Stimulated activated CD4-positive, alpha-beta T cell treated with anti-CD3 and anti-CD28 coated beads, Interleukin-15, amount 100 ng/mL, for 1 hour (primary cell): ENCODE measurements around the gene UQCC2.
A peak's percentile ranks its signal among the peaks of the same experiment; 100 is the strongest.

ENCODE experiments used
- DNase-seq, 2 donors: peaks; one replicate each; pipeline ENCODE4 v3.0.0-alpha.2; 2020; ENCODE audit warnings: low read depth in 1 of 2, low spot score in 1 of 2

The UQCC2 gene

DNA sequence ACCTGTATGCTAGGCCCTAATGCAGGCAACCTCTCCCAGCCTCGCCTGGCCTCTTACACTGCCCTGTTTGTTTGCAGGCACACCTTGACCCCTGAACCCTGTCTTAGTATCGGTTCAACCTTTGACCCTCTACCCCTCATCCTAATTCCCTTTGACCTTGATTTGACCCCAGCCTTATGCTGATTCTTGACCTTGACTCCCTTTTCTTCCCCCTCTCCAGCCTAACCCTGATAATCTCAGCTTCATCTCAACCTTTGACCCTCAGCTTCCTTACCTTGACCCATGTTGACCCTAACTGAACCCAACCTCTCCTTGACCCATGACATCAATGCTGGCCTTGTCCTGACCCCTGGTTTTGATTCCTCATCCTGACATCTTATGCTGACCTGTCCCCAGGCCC lies 33.8 kb downstream of the UQCC2 start:
- no peak for DNase-seq

DNA sequence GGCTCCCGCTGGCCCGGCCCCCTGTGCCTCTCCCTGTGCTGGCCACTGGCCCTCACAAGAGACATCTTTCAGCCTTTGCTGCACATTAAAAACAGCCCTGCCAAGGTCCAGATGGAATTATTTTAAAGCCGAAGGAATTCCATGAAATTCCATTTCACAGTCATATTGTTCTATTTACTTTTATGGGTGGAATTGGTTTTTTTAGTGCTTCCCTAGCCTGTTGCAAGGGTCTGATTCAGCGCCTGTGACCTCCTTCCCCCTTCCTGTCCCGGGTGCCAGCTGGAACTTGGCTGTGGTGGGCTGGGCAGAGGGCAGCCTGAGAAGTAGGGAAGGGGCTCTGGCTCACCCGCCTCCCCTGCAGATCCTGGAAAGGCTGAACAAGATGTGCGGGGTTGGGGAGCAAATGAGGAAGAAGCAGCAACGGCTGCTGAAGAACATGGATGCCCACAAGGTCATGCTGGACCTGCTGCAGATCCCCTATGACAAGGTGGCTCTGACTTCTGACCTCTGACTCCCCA lies 34.3 kb downstream of the UQCC2 start:
- no peak for DNase-seq

DNA sequence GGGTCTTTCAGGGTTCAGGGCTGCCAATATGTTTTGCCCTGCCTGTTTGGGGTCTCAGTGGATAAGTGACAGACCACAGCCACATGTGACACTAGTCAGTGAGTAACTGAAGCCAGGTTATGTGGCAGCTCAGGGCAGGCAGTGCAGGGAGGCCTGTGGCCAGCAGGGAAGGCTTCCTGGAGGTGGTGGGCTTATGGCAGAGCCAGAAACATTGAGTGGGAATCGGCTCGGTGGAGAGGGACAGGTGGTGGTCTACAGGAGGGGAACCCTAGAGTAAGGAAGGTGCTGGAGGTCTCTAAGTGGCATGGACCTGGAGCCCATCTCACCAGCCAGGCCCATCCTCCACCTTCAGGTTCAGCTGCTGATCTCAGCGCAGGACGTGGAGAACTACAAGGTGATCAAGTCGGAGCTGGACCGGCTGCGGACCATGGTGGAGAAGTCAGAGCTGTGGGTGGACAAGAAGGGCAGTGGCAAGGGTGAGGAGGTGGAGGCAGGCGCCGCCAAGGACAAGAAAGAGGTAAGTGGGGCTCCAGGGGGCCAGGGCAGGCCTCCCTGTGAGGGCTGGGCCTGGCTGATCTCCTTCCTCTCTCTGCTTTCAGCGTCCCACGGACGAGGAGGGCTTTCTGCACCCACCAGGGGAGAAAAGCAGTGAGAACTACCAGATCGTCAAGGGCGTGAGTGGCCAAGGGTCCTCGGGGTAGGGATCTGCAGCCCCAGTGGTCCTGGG lies 34.9 kb downstream of the UQCC2 start:
- DNase-seq: no peak

DNA sequence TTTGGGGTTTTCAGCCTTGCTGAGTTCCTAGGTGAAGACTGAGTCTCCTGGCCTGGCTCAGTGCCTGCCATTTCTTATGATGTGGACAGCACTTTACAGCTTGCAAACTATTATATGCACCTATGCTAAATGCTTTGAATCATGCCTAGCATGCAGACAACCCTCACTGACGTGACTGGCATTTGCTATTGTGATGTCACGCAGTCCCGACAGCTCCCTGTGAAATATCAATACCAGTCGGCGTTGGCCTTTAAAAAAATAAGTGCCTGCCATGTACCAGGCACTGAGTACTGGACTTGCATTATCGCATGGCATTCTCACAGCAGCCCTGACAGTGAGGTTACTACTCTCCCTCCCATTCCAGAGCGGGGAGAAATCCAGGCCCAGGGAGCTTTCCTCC lies 35.5 kb downstream of the UQCC2 start:
- no peak for DNase-seq

DNA sequence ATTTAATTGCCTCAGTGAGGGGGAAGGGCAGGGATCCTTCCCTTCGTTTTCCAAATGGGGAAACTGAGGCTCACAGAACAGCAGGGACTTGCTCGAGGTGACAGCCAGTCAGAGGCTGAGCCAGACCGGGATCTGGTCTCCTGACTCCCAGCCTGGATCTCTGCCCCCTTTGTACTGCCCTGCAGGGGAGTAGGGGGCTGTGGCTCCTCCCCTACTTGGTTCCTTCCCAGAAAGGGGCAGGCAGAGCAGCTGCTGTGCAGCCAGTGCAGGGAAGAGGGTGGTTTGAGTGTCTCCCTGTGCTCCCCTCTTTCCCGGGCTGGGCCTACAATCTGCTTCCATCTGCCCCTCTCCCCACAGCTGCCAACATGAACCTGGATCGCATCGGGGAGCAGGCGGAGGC lies 37.6 kb downstream of the UQCC2 start:
- no peak for DNase-seq

DNA sequence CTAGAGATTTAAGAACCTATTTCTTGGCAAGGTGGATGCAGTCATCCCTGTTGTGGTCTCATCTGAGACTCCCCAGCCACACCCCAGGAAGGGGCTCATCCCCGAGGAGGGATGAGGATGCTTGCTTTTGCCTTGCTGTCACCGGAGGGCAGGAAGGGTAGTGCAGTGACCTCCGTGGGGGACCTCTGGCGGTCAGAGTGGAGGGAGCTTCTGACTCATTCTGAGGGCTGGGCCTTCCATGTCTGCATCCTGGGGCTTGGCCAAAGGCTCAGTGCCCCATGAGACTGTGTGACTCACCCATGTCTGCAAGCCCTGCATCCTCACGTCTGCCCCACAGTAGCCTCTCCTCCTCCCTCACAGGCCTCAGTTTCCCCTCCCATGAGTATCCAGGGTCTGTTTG lies 38.7 kb downstream of the UQCC2 start:
- DNase-seq: no peak

DNA sequence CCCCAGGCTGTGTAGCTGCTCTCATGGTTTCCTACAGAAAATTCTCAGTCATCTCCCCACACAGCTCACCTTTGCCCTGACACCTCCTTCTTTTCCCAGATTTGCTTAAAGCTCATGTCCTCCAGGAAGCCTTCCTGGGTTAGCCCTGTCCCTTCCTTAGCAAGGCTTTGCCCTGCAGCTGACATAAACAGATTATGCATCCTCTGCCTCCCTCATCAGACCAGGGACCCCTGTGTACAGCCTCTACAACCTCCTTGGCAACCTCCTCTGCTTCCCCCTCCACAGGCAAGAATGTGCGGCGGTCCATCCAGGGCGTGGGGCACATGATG lies 39.8 kb downstream of the UQCC2 start:
- DNase-seq: no peak

DNA sequence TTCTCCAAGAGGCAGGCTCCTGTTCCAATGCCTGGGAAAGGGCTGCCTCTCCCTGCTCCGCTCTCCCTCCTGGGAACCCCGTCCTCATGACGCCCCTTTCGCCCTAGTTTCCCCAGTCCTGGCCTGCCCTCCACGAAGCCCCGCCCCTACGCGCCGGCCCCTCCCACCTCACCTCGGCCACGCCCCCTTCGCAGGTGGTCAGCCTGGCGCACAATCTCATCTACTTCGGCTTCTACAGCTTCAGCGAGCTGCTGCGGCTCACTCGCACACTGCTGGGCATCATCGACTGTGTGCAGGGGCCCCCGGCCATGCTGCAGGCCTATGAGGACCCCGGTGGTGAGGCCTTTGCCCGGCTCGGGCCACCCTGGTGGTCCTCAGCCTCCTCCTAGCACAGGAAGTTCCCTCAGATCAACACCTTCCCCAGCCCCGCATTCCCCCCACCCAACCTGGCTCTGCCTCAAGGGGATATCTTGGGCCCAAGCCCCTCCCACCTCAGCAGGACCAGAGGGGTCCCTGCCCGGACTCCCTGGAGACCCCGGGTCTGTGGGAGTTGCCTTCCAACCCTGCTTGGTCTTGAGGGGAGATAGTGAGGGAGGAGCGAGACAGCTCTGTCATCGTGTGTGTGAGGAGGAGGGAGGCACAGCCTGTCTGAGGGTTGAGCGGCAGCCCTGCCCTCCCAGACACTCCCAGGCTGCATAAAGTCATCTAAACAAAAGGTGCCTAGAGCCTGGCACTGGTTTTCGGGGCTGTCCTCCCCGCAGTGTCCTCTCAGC lies 40.3 kb downstream of the UQCC2 start:
- no peak for DNase-seq

DNA sequence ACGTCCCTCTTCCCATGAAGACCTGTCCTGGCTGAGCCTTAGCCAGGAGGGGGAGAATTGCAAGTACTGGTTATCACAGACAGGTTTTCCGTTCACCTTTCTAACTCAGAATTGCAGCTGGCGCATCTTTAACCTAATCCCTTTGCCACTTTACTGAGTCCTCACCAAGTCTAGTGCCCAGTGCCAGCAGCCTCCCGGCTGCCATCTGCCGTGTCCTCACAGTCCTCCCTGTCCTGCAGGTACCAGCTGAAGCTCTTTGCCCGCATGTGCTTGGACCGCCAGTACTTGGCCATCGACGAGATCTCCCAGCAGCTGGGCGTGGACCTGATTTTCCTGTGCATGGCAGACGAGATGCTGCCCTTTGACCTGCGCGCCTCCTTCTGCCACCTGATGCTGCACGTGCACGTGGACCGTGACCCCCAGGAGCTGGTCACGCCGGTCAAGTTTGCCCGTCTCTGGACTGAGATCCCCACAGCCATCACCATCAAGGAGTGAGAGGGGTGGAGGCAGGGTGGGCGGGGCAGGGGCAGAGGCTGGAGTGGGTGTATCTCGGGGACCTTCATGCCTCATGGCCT lies 41.3 kb downstream of the UQCC2 start:
- no peak for DNase-seq

DNA sequence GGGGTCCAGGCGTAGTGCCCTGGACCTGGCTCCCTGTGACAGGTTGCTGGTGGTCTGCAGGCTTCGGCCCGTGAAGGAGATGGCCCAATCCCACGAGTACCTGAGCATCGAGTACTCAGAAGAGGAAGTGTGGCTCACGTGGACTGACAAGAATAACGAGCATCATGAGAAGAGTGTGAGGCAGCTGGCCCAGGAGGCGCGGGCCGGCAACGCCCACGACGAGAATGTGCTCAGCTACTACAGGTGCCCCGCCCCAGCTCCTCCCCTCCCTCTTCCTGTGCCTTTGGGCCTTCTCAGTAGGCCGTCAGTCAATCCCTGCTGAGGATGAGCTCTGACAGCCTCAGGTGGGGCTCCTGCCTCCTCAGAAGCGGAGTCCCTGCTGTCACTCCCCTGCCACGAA lies 42.6 kb downstream of the UQCC2 start:
- DNase-seq: peak; percentile 26 to 54

DNA sequence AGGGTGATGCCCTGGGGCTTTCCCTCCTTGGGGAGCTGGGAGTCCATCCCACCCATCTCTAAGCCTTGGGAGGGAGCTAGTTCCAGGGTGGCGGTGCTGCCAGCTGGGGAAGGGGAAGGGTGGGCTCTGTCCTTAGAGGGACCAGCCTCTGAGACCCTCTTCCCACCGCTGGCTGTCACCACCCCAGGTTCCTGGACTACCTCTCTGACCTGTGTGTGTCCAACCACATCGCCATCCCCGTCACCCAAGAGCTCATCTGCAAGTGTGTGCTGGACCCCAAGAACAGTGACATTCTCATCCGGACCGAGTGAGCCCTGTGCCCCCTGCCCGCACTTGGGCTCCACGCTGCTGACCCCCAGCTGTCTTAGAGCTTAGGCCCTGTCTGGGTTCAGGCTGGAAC lies 43.2 kb downstream of the UQCC2 start:
- no peak for DNase-seq

DNA sequence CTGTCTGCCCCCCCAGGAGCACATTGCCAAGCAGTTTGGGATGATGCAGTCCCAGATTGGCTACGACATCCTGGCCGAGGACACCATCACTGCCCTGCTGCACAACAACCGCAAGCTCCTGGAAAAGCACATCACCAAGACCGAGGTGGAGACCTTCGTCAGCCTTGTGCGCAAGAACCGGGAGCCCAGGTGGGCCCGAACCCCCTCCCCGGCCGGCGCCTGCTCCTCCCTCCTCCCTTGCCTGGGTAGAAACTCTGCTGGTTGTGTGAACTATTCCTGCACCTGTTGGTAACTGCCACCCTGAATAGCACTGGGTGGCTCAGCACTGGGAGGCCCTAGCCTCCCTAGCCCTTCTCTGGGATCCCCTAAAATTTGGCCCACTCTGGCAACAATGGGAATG lies 43.7 kb downstream of the UQCC2 start:
- no peak for DNase-seq

DNA sequence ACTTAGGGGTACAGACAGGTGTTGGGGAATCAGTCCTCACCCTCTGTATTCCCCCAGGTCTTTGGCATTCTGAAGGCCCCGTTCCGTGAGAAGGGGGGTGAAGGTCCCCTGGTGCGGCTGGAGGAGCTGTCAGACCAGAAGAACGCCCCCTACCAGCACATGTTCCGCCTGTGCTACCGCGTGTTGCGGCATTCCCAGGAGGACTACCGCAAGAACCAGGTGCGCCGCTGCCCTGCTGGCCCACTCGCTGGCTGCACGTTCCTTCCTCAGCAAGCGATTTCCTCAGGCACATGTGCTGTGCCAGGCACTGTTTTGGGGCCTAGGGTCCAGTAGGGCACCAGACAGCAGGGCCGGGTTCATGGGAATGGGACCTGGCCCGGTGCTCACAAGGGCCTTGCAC lies 44.4 kb downstream of the UQCC2 start:
- DNase-seq: no peak

DNA sequence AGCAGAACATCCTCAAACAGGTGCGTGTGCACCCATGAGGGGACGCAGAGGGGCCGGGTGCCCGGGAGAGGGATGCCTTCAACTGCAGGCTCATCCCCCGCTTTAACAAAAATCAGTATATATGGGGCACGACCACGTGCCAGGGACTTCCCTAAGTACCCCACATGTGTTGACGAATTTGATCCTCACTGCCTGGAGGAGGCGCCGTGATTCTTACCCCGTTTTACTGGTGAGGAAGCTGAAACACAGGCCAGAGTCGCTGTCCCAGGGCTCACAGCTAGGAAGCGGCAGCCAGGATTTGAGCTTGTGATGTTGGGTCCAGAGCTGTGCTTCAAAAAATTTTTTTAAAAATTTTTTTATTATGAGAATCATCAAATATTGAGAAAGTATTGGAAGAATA lies 45.5 kb downstream of the UQCC2 start:
- DNase-seq: no peak

DNA sequence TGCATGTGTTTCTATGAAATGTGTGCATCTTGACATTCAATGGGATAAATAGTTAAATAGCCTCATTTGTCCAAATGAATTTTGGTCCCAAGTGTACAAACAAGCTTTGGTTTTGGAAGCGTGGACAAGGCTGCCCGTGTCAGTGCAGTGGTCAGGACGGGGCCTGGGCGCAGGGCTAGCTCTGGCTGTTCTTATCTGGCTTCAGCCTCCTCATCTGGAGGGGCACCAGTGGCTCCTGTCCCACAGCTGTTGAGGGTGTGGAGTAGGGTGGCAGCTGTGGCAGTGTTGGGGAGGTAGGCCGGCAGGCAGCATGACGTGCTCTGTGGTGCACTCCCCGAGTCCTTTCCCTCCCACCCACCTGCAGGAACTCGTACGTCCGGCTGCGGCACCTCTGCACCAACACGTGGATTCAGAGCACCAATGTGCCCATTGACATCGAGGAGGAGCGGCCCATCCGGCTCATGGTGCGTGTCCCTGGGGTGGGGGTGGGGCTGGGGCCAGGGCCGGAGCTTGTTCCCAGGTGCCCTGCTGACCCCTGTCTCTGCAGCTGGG lies 46.9 kb downstream of the UQCC2 start:
- no peak for DNase-seq

DNA sequence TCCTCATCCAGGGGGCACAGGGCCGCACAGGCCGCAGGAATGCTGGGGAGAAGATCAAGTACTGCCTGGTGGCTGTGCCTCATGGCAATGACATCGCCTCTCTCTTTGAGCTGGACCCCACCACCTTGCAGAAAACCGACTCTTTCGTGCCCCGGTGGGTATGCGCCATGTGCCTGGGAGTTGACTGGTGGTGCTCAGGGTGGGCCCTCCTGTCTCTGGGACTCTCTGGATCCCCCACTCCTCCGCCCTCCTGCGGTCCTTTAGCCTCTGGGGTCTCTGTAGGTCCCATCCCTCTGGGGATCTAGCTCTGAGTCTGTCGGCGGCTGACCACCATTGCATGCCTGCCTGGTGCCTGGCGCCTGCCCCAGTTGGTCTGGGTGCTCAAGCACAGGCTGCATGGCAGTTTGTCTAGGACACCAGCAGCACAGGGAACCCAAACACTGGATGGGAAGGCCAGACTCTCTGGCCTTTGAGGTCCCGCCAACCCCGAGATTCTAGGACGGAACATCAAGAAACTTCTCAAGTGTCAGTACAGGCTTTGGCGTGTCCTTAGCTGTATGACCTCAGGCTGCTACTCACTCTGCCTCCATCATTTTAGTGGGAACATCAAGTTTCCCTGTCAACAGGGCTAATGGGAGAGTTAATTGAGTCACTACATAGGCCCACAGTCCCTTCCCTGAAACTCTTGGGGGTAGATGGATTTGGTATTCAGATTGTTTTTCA lies 47.6 kb downstream of the UQCC2 start:
- no peak for DNase-seq

DNA sequence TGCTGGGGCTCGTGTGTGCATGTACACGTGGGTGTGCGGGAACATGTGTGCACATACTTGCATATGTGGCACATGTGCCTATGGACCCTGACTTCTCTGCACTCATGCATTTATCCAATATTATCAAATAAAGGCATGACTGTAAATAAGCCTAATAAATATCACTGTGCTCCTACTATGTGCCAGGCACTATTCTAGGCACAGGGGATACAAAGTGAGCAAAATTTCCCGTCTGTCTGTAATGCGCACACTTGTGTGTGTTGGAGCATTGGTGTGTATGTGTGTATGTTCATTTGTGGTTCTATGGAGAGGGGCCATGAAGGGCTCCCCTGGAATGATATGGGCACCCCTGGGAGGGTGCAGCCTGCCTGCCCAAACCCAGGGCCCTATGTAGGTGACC lies 48.5 kb downstream of the UQCC2 start:
- no peak for DNase-seq

DNA sequence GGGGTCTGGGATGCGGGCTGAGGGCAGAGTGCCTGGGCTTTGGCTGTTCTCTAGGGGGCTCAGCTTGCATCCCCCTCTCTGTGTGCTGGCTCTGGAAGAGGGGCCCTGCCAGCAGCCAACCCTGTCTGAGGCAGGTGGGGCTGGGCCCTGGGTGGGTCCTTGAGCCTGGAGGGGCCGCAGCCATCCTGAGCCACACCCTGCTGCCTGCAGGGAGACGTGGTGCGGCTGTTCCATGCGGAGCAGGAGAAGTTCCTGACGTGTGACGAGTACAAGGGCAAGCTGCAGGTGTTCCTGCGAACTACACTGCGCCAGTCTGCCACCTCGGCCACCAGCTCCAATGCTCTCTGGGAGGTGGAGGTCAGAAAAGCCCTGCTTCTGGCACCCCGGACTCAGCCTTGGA lies 49.2 kb downstream of the UQCC2 start:
- DNase-seq: no peak

DNA sequence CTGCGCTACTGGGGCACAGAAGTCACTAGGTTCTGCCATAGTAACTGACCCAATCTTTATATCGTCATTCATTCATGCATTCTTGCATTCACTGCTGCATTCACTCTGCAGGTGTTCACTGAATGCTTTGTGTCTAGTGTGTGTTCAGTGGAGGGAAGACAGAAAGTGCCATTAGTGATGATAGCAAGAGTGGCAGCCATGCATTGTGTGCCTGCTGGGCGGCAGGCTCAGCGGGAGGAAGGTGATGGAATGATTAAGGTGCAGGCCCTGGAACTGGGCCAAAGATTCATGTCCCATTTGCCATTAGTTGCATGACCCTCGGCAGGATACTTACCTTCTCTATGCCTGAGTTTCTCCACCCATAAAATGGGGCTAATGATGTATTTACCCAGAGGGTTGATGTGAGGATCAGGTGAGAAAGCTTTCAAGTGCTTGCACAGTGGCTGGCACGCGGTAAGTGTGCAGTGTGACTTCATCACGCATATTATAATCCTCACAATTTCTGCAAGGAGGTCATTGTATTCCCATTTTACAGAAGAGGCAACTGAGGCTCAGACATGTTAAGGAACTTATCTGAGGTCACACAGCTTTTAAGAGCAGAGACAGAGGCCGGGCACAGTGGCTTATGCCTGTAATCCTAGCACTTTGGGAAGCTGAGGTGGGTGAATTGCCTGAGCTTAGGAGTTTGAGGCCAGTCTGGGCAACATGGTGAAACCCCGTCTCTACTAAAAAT lies 50.2 kb downstream of the UQCC2 start:
- no peak for DNase-seq

DNA sequence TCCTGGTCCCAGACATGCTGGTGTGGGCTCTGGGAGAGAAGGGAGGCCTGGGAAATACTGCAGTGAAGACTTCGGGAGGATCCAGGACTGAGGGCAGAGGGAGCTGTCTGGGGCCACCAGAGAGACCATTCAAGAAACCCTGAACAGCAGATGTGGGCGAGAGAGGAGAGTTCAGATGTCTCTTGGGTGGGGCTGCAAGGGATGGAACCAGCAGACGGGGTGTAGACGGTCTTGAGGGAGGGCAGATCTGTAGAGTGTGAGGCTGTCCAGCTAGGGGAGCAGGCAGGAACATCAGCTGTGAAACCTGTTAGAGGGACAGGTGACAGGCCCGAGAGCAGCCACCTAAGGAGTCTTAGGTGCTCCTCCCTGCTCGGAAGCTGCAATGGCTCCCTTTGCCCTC lies 51.5 kb downstream of the UQCC2 start:
- DNase-seq: no peak
